GM18861 (cell line): ENCODE results near the gene ERCC4.

Source experiments
- ATAC-seq: cut with Tn5 transposase; IDR thresholded peaks from one replicate; pipeline ENCODE4 v1.9.1; 2021; ENCODE audit not compliant: unreplicated experiment

Gene ERCC4

GRCh38 chr16:13909872-13910303, 10.1 kb upstream of the ERCC4 start:
- ATAC-seq: no peak

- ATAC-seq: no peak
These were observed 8.6 kb upstream of the ERCC4 start for GRCh38 chr16:13911306-13911705.

DNA sequence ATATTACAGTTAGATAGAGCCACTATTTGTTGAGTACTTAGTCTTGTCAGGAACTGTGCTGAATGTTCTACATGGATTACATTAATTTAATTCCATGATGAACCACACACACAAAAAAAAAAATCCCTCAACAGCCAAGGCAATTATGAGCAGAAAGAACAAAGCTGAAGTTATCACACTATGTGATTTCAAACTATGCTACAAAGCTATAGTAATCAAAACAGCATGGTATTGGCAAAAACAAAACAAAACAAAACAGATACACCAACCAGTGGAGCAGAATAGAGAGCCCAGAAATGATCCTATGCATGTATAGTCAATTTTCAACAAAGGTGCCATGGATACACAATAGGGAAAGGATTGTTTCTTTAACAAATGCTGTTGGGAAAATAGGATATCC, 8.1 kb upstream of the ERCC4 start:
- ATAC-seq: no peak

GRCh38 chr16:13912891-13913290, 7.1 kb upstream of the ERCC4 start:
- no peak for ATAC-seq

DNA sequence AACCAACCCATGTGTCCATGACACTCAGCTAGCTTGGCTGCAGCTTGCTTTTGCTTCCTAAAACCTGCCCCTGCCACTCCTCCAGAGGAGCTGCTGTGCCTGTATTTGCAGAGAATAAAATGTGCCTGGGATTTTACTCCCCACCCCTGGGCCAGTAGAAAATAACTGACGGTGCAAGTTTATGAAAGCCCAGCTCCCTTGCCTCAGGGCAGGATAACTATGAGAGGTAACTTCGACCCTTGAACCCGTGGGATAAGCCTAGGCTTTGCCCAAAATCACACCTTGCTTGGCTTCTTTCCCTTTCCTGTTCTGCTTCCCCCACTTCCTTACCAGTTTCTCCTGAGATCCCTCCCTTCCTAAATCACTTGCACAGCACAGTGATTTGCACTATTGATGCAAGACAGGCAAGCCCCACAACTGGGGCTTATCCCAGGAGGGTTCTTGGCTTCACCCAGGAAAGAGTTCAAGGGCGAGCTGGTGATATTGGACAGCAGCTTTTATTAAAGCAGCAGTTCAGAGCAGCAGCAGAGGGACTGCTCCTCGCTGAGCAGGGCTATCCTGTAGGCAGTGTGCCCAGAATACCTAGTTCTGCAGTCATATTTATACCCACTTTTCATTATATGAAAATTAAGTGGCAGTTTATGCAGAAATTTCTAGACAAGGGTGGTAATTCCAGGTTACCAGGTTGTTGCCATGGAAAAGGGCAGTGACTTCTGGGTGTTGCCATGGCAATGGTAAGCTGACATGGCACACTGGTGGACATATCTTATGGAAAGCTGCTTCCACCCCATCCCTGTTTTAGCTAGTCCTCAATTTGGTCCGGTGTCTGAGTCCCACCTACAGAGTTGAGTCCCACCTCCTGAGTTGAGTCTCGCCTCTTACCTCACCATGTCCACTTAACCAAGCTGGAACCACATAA, 6.3 kb upstream of the ERCC4 start:
- ATAC-seq: no peak

- no peak for ATAC-seq
These were observed 4.8 kb upstream of the ERCC4 start for GRCh38 chr16:13915033-13915635.

DNA sequence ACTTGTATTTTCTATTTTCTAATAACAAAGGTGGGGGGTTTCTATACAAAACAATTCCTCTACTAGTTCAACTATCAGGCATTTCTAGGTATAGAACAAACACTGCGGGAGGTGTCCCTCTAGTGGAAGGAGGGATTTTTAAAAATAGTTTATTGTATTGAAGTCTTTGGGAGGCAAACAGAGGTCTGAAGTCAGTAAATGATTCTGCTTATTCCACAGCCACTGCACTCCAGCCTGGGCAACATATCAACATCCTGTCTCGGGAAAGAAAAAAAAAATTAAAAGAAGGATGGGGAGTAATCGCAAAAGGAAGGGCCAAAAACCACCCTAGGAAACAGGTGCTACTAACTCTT, 648 bp upstream of the ERCC4 start:
- no peak for ATAC-seq

DNA sequence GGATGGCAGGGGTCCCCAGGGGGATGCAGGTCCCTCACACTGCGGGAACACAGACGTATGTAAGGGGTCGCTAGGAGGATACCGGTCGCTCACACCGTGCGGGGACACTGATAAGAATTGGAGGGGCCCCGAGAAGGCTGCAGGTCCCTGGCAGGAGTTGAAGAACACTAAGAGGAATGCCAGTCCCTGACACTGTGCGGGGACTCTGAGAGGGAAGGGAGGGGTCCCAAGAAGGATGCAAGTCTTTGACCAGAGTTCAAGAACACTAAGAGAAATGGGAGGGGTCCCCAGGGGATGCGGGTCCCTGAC, 510 bp downstream of the ERCC4 start:
- no peak for ATAC-seq

DNA sequence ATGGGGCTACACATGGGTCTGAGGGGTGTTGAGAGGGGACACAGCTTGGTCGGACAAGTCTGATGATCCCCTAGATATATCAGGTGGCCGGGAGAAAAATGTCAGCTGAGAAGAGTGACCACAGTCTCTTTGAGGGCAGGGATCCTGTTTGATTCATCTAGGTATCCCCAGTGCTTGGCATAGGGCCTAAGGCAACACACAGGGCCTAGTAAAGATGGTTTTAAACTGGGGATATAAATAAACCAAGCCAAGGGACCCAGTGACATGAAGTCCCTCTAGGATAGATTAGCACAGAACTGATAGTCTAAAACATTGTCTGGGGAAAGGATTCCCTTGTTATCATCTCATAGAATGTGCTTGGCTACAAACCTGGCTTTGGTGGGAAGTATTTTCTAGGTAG, 1.4 kb downstream of the ERCC4 start:
- ATAC-seq: no peak

DNA sequence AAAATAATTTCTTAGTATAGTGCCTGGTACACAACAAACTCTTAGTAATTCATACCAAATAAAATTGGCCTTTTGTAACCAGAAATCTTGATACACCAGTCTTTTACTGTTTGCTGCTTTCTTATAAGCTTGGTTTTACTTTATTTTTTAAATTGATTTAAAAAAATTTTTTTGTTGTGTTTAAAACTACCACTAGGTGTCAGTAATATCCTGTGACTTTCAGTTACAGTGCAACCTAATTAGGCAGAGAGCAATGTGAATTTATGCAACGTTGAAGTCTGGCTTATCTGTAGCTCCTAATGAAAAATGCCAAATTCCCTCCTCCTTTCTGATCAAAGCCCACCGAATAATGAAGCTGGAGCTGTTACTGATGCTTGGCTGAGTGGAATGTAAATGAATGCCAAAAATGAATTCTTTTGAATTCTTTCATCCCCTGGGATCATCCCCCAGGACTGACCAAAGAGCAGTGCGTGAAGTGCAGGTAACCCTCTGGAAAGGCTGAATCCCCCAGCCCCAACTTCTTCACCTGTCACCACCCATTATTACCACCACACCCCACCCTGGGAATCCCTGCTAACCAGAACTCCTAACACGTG, 3.8 kb downstream of the ERCC4 start:
- no peak for ATAC-seq

DNA sequence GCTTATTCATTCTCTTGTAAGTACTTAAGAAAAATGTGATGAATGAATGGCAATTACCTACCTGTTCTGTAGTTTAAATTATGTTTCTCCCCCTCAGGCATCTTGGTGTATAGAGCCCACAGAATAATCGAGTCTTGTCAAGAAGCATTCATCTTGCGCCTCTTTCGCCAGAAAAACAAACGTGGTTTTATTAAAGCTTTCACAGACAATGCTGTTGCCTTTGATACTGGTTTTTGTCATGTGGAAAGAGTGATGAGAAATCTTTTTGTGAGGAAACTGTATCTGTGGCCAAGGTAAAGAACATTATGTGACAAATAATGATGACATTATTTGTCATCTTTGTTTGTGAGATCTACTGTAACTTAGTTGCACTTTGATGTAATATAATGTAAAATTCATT, 6.5 kb downstream of the ERCC4 start:
- no peak for ATAC-seq

GRCh38 chr16:13926891-13927290, 6.9 kb downstream of the ERCC4 start:
- no peak for ATAC-seq

DNA sequence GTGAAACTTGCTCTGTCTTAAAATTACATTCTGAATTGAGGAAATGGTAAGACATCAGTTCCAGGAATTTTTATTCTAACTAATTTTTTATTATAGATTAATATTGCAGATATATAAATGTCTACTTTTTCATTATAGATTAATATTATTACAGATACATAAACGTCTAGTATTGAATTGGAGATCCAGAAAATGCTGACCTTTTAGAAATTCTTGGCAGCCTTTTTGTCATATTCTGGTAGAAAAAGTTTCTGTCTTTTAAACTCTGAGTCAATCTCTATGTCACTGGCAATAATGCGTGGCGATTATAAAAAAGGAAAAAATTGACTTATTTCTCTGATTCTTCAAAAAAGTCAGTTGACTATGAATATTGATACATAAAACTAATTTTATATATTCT, 8.7 kb downstream of the ERCC4 start:
- ATAC-seq: no peak

DNA sequence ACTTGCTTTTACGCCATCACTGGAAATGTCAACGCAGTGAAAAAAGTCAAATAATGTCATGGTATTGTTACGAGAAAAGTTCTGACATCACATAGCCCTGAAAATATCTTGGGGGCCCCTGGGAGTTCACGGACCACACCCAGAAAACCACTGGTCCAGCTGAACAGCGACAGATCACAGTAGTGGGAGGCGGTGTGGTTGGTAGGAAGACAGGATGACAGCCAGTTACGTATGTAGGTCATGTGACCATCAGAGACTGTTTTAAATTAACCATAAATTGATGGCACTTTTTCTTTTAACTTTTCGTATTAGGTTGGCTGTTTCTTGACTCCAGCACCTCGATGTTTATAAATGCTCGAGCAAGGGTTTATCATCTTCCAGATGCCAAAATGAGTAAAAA, 11.9 kb downstream of the ERCC4 start:
- ATAC-seq: no peak

- ATAC-seq: no peak
These were observed 15.5 kb downstream of the ERCC4 start for GRCh38 chr16:13935408-13935807.

DNA sequence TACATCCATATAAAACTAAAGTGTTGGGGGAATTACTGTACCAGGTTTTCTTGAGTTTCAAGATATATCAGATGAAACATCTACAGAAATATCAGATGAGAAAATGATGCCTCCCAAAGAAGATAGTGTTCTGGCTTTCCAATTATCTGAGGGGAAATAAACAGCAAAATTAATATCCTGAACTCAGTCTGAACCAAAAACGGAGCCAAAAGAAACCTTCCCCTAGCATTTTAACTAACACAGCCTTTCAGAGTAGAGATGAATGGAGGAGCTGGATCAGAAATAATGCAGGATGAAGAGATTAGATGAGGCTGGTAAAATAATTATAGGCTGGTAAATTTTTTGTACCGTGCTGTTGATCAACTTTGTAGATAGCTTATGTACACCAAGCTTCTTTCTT, 16.2 kb downstream of the ERCC4 start:
- no peak for ATAC-seq

- no peak for ATAC-seq
These were observed 16.7 kb downstream of the ERCC4 start for GRCh38 chr16:13936596-13937081.

DNA sequence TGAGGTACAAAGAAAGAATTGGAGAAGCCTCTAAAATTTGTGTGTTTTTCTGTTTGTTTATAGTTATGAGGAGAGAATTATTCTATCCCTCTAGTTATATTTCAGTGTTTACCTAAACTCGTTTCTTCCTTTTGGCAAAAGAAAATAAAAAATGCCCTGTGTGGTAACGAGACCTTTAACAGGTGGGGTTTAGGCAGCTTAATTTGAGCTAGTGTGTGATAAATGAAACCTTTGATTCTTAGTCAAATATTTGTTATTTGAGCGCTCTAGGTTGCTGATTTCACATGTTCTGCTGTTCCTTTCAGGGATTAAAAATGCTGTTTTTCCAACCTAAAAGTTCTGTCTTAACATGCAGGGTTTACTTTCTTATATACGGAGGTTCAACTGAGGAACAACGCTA, 17.5 kb downstream of the ERCC4 start:
- no peak for ATAC-seq

DNA sequence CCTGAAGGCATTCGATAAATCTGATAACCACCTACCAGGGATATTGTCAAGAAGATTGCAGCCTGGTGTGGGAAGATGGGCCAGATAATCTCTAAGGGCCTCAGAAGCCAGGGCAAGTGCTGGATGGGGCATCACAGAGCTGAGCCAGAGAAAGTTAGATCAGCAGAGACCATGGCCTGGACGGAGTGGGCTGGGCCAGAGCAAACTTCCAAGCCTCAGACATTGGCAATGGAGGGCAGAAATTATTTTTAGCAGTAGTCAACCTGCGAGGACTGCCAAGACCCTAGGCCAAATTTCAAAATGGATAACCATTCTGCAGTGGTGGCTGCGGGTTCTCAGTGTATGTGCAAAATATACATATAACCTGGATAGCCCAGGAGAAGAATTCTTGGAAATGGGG, 18.5 kb downstream of the ERCC4 start:
- ATAC-seq: no peak

DNA sequence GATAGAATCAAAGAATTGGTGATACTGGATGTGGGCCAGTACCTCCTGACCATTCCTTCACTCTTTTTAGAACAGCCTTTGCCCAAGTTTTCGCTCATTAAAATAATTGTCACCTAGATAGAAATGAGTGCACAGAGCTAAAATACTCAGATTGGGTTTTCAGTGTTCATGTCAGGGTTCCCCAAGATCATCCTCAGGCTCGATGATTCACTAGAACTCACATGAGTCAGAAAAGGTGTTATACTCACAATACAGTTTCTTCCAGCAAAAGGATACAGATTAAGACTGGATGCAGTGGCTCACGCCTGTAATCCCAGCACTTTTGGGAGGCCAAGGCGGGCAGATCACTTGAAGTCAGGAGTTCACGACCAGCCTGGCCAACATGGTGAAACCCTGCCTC, 19.9 kb downstream of the ERCC4 start:
- ATAC-seq: no peak

DNA sequence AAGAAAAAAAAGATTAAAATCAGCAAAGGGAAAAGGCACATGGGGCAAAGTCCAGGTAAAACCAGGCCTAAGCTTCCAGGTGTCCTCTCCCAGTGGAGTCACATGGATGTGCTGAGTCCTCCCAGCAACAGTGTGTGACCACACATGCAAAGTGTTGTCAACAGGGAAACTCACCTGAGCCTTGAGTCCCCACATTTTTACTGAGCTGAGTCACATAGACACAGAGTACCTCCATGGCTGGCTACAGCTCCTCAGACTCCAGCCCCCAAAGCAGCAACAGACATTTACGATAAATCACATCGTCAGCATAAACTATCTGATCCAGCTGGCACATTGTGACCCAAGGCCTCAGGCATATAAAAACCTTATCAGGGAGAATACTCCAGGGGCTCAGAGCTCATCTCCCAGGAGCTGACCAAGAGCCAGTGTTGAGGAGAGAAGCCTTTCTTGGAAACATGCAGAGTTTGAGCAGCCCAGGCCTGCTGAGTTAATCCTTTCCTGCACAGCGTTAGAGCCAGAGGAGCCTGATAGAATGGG, 20.5 kb downstream of the ERCC4 start:
- ATAC-seq: no peak

GRCh38 chr16:13944816-13945215, 24.9 kb downstream of the ERCC4 start:
- ATAC-seq: no peak
